ENCODE data around the gene TSPAN1.
"Not testable (repeated sequence)": the region's sequence is repeated elsewhere in the genome, so short reads cannot be mapped to it uniquely, and the experiment has no call there.

Gene TSPAN1

GRCh38 chr1:46215504-46215903, 40.6 kb downstream of the TSPAN1 start:
- DNase-seq (ENCODE audit: extremely low read depth in 1 of 2, low read depth in 1 of 2) = no peak

- no peak for DNase-seq (ENCODE audit: extremely low read depth in 1 of 2, low read depth in 1 of 2)
Measured at GRCh38 chr1:46218443-46218842, 43.6 kb downstream of the TSPAN1 start.

GRCh38 chr1:46219551-46220520, 44.9 kb downstream of the TSPAN1 start:
- no peak for DNase-seq (ENCODE audit: extremely low read depth in 1 of 2, low read depth in 1 of 2)

GRCh38 chr1:46220808-46221207, 45.9 kb downstream of the TSPAN1 start:
- DNase-seq (ENCODE audit: extremely low read depth in 1 of 2, low read depth in 1 of 2) = no peak

- no peak for DNase-seq (ENCODE audit: extremely low read depth in 1 of 2, low read depth in 1 of 2)
Measured at GRCh38 chr1:46221749-46222148, 46.9 kb downstream of the TSPAN1 start.

- not testable (repeated sequence) for DNase-seq (ENCODE audit: extremely low read depth in 1 of 2, low read depth in 1 of 2)
Measured at GRCh38 chr1:46223055-46223454, 48.2 kb downstream of the TSPAN1 start.

GRCh38 chr1:46223472-46223943, 48.6 kb downstream of the TSPAN1 start:
- peak in 1 of 2 donors; percentile 32 for DNase-seq (ENCODE audit: extremely low read depth in 1 of 2, low read depth in 1 of 2)

GRCh38 chr1:46224966-46225365, 50.1 kb downstream of the TSPAN1 start:
- DNase-seq (ENCODE audit: extremely low read depth in 1 of 2, low read depth in 1 of 2) = no peak

GRCh38 chr1:46231231-46231630, 56.3 kb downstream of the TSPAN1 start:
- not testable (repeated sequence) for DNase-seq (ENCODE audit: extremely low read depth in 1 of 2, low read depth in 1 of 2)

All from activated CD8-positive, alpha-beta memory T cell treated with anti-CD3 and anti-CD28 coated beads for 1 hour (primary cell).